ENCODE results near the gene HSBP1. TPM values are rescaled to one million over a fixed set of nuclear protein-coding genes. Genes with fewer than 3 reads are reported as not detected.

Gene HSBP1
- total and polyA plus RNA-seq, 2 of the 4 experiments (the other 2 are of a cell fraction) = 8.8 to 65.2 TPM

DNA sequence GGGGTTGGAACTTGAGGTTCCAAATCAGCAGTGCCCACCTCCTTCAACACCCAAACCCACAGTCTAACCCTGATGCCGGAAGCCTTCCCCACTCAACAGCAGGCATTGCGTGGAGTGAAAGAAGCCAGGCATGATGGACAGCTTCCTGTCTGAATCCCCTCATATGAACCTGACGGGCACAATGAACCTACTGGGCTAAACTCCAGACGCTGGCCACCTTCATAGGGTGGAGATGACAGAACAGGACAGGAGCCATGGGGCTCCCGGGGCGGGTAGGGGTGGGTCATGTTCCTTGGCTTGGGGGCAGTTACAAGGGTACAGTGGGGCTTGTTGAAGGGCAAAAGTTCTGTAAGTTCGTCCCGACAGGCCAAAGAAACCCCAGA is 460 bp upstream of the HSBP1 start:
- peaks cover 15 to 24% of the 10 kb centered on the region in 2 experiments for H3K79me1 ChIP-seq (ENCODE audit: low read depth in 1 of 2, low read length in 2 of 2)
- dilution Hi-C loops (cut with HindIII; ENCODE audit: low sequenced_read_pairs, unreplicated experiment) = no loop called here
- TF ChIP-seq CHD1 (IDR thresholded peaks at IDR 0.05; ENCODE audit: low read depth, low read length) (no peak), CEBPB (IDR thresholded peaks at IDR 0.05; ENCODE audit: low read depth, low read length) (no peak), MXI1 (IDR thresholded peaks at IDR 0.05; ENCODE audit: borderline replicate concordance, low read depth, low read length) (no peak), MAZ (IDR thresholded peaks at IDR 0.05; ENCODE audit: borderline replicate concordance, low read depth, low read length) (no peak), RFX5 (IDR thresholded peaks at IDR 0.05; ENCODE audit: low read depth, low read length) (no peak), RAD21 (IDR thresholded peaks at IDR 0.05; ENCODE audit: low read length) (no peak), MAFK (IDR thresholded peaks at IDR 0.05; ENCODE audit: low read depth, low read length) (no peak), FOS (IDR thresholded peaks at IDR 0.05; ENCODE audit: low read depth, low read length) (no peak), NFE2L2 (IDR thresholded peaks at IDR 0.05; ENCODE audit: low read depth, low read length) (no peak)
- TF ChIP-seq, protein P1, sequence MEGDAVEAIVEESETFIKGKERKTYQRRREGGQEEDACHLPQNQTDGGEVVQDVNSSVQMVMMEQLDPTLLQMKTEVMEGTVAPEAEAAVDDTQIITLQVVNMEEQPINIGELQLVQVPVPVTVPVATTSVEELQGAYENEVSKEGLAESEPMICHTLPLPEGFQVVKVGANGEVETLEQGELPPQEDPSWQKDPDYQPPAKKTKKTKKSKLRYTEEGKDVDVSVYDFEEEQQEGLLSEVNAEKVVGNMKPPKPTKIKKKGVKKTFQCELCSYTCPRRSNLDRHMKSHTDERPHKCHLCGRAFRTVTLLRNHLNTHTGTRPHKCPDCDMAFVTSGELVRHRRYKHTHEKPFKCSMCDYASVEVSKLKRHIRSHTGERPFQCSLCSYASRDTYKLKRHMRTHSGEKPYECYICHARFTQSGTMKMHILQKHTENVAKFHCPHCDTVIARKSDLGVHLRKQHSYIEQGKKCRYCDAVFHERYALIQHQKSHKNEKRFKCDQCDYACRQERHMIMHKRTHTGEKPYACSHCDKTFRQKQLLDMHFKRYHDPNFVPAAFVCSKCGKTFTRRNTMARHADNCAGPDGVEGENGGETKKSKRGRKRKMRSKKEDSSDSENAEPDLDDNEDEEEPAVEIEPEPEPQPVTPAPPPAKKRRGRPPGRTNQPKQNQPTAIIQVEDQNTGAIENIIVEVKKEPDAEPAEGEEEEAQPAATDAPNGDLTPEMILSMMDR (conservative IDR thresholded peaks at IDR 0.05; ENCODE audit: low read depth, low read length) = no peak
- TF ChIP-seq, protein P2, sequence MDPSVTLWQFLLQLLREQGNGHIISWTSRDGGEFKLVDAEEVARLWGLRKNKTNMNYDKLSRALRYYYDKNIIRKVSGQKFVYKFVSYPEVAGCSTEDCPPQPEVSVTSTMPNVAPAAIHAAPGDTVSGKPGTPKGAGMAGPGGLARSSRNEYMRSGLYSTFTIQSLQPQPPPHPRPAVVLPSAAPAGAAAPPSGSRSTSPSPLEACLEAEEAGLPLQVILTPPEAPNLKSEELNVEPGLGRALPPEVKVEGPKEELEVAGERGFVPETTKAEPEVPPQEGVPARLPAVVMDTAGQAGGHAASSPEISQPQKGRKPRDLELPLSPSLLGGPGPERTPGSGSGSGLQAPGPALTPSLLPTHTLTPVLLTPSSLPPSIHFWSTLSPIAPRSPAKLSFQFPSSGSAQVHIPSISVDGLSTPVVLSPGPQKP (IDR thresholded peaks at IDR 0.05; ENCODE audit: borderline replicate concordance, low read depth, low read length) = no peak
- peak overlapping the region; percentile 57; the same call in 1 of the 2 replicates for H2AK5ac ChIP-seq (ENCODE audit: low read depth, low read length)
- BruUV-seq (replicated peaks) = no TSS peak
- H2BK5ac ChIP-seq (ENCODE audit: low read depth, low read length, poor library complexity, severe bottlenecking) = no peak overlapping the region
- H2AK9ac ChIP-seq (replicated peaks; ENCODE audit: low read depth, low read length, poor library complexity) = peak overlapping the region; percentile 47
- peak overlapping the region; percentile 82 for H4K5ac ChIP-seq (ENCODE audit: low read depth, low read length)
- ChIA-PET CTCF (no interaction called here), POLR2A (ENCODE audit: unreplicated experiment) (no interaction called here)
- no peak overlapping the region; the same call in 2 of the 3 replicates for H2BK15ac ChIP-seq (ENCODE audit: low read depth, low read length)
- DNase-seq (no peak), ATAC-seq (ENCODE audit: low read depth) (no peak)
- intact Hi-C loops (cut with micrococcal nuclease) = loop anchor here (5.0 kb wide), 1 partner anchor 120 kb away; no protein-coding TSS in a partner anchor
- 0 out of 2 replicates have a peak overlapping the region, but pooled peaks have one; percentile 65 for H3K23ac ChIP-seq (ENCODE audit: low read depth, low read length)
- no peaks in the 10 kb centered on the region for H3K27me3 ChIP-seq (ENCODE audit: control insufficient read depth, insufficient read depth, low read length)
- H4K20me1 ChIP-seq (ENCODE audit: insufficient read depth, low read length) = peaks cover 9% of the 10 kb centered on the region; the same call in 1 of the 2 replicates
- no CpG with 5 or more reads among the region's 8 CpGs for WGBS, 2 experiments (ENCODE audit: extremely low coverage in 2 of 2, insufficient read length in 1 of 2)
- peaks cover 9% of the 10 kb centered on the region for H3K4me1 ChIP-seq (ENCODE audit: control insufficient read depth, insufficient read depth, low read length)
- no peak overlapping the region for H3K9ac ChIP-seq (ENCODE audit: low read depth, low read length)
- H4K91ac ChIP-seq (ENCODE audit: insufficient read depth, low read depth, low read length) = peak overlapping the region; percentile 66; the same call in 1 of the 2 replicates
- no peak overlapping the region; the same call in 1 of the 2 replicates for H3K18ac ChIP-seq (ENCODE audit: low read depth, low read length)
- H2BK120ac ChIP-seq (ENCODE audit: low read depth, low read length) = peak overlapping the region; percentile 43; the same call in 1 of the 2 replicates
- peak overlapping the region; percentile 73; the same call in 1 of the 2 replicates for H3K14ac ChIP-seq (replicated peaks; ENCODE audit: low read depth, low read length)
- H3K9me1 ChIP-seq (ENCODE audit: insufficient read depth, low read length) = peaks cover 5% of the 10 kb centered on the region
- peak overlapping the region; percentile 78; the same call in 1 of the 2 replicates for H2BK20ac ChIP-seq (ENCODE audit: low read depth, low read length)
- in situ Hi-C loops (cut with MboI; ENCODE audit: low sequenced_read_pairs) = no loop called here
- H3K27ac ChIP-seq (ENCODE audit: insufficient read depth, low read length) = no peak overlapping the region
- H3K4ac ChIP-seq (ENCODE audit: low read depth, low read length) = peak overlapping the region; percentile 84
- H3K4me3 ChIP-seq (ENCODE audit: insufficient read depth, low read depth, low read length) = no peak overlapping the region
- peak overlapping the region; percentile 60 for H3K4me2 ChIP-seq (ENCODE audit: low read depth, low read length)
- peak overlapping the region; percentile 77 to 100 for H4K8ac ChIP-seq (ENCODE audit: low read depth in 2 of 2, low read length in 2 of 2)
- H3K56ac ChIP-seq (ENCODE audit: extremely low read depth, insufficient read depth, low read length) = peak overlapping the region; percentile 47
- no peaks in the 10 kb centered on the region for H3K9me3 ChIP-seq (ENCODE audit: control insufficient read depth, insufficient read depth, low read length)
- peak overlapping the region; percentile 99 for H2AFZ ChIP-seq (replicated peaks; ENCODE audit: low read length, poor library complexity)
- H3K36me3 ChIP-seq (ENCODE audit: control insufficient read depth, insufficient read depth, low read length) = no peaks in the 10 kb centered on the region; the same call in 1 of the 2 replicates
